Gastroesophageal sphincter (tissue), 3 donors: ENCODE data around the gene RERE.

Source experiments
- CTCF ChIP-seq, 4 experiments: fragments of 200-600 bp in 2 of 4; fragments of 450-650 bp in 2 of 4; sonication (generic) in 1 of 4; IDR thresholded peaks; one replicate each; pipeline ENCODE4 v1.5.1; 2017 to 2019; ENCODE audit warnings: antibody characterized with exemption in 4 of 4, mild to moderate bottlenecking in 2 of 4, moderate library complexity in 2 of 4
- EP300 ChIP-seq: sonication (generic); formaldehyde crosslinking; IDR thresholded peaks from one replicate; pipeline ENCODE4 v1.6.1; 2017; ENCODE audit warnings: antibody characterized with exemption, mild to moderate bottlenecking
- POLR2AphosphoS5 ChIP-seq: sonication (generic); formaldehyde crosslinking; IDR thresholded peaks from one replicate; pipeline ENCODE4 v1.6.1; 2017; ENCODE audit warnings: antibody characterized with exemption

- TF ChIP-seq POLR2AphosphoS5: no peak
- TF ChIP-seq CTCF (IDR thresholded peaks at IDR 0.05): no peak
- no peak for TF ChIP-seq EP300
Observed at GRCh38 chr1:8846263-8846662, 28.8 kb upstream of the RERE start.
